Measurements from ENCODE around the gene ANKRD28. TPM values are rescaled to one million over a fixed set of nuclear protein-coding genes. Genes with fewer than 3 reads are reported as not detected.

The ANKRD28 gene
- total and polyA plus RNA-seq, 9 of the 15 experiments (the other 6 are each of a cell fraction or from before 2014, with no cell fraction given): 11.7 to 66.0 (median 36.7) TPM

GRCh38 chr3:15711281-15711680 lies 86.5 kb downstream of the ANKRD28 start:
- POLR2A ChIA-PET: no interaction called here
- ATAC-seq (no peak), DNase-seq (ENCODE audit: extremely low read depth in 1 of 4, low spot score in 3 of 4) (no peak), FAIRE-seq (no peak)
- no peaks in the 10 kb centered on the region for H3K9me1 ChIP-seq (ENCODE audit: control insufficient read depth, insufficient read depth, low read length)
- H3K27me3 ChIP-seq (ENCODE audit: control insufficient read depth in 2 of 2, insufficient read depth in 2 of 2, low read length in 2 of 2): no peaks in the 10 kb centered on the region
- intact Hi-C loops (cut with micrococcal nuclease) (no loop called here), in situ Hi-C loops (cut with MboI) (no loop called here)
- H3K4me1 ChIP-seq (replicated peaks in 1 of 2; ENCODE audit: control insufficient read depth in 2 of 2, insufficient read depth in 2 of 2, low read length in 2 of 2): no peaks in the 10 kb centered on the region
- BruUV-seq (replicated peaks): no TSS peak
- H3K79me2 ChIP-seq (ENCODE audit: control insufficient read depth, insufficient read depth, low read length): no peaks in the 10 kb centered on the region
- no peak overlapping the region for H3K4me2 ChIP-seq (ENCODE audit: insufficient read depth, low read length)
- H4K20me1 ChIP-seq (replicated peaks; ENCODE audit: control insufficient read depth, insufficient read depth, low read length): no peaks in the 10 kb centered on the region
- no peak overlapping the region for H3K4me3 ChIP-seq
- H2AFZ ChIP-seq (ENCODE audit: low read depth, low read length): no peak overlapping the region
- H3K9me3 ChIP-seq (replicated peaks; ENCODE audit: control insufficient read depth, insufficient read depth, low read depth, low read length): no peaks in the 10 kb centered on the region
- no peak overlapping the region for H3K9ac ChIP-seq (ENCODE audit: insufficient read depth in 1 of 2, low read depth in 2 of 2, low read length in 2 of 2)
- no peak overlapping the region for H3K27ac ChIP-seq (ENCODE audit: extremely low read depth, low read depth, low read length)
- peaks cover 57% of the 10 kb centered on the region for H3K36me3 ChIP-seq (ENCODE audit: control insufficient read depth, insufficient read depth, low read length)
- CTCF ChIA-PET (ENCODE audit: low intra/inter-chr PET ratio): no interaction called here
- no peak for TF ChIP-seq RREB1 (CRISPR knock-in tag; IDR thresholded peaks at IDR 0.05)
- no peak for TF ChIP-seq ZNF217 (CRISPR knock-in tag; IDR thresholded peaks at IDR 0.05)
- no peak for TF ChIP-seq MYNN (IDR thresholded peaks at IDR 0.05)
- no peak for TF ChIP-seq MYNN (CRISPR knock-in tag; IDR thresholded peaks at IDR 0.05)
- no peak for TF ChIP-seq SMARCB1 (IDR thresholded peaks at IDR 0.05; ENCODE audit: insufficient read length, low read depth)
- no peak for TF ChIP-seq ZNF57 (CRISPR knock-in tag; IDR thresholded peaks at IDR 0.05)
- TF ChIP-seq ZBTB11 (CRISPR knock-in tag; IDR thresholded peaks at IDR 0.05): no peak
- no peak for TF ChIP-seq MCM7 (IDR thresholded peaks at IDR 0.05)
- no peak for TF ChIP-seq ZSCAN32 (CRISPR knock-in tag; IDR thresholded peaks at IDR 0.05)
- TF ChIP-seq POLR2AphosphoS2 (IDR thresholded peaks at IDR 0.05; ENCODE audit: low read length): no peak
- no peak for TF ChIP-seq HINFP (tag; conservative IDR thresholded peaks at IDR 0.05; ENCODE audit: low read depth)

Data from K562 (cell line).